ENCODE data around the gene HK1. TPM values are rescaled to one million over a fixed set of nuclear protein-coding genes. Genes with fewer than 3 reads are reported as not detected.
"Not testable (repeated sequence)": the region's sequence is repeated elsewhere in the genome, so short reads cannot be mapped to it uniquely, and the experiment has no call there.

HK1 gene
- total RNA-seq, 1 donor from 2014 or later, result 219 TPM

GRCh38 chr10:69329721-69330178, 51.5 kb downstream of the HK1 start:
- peak overlapping the region; percentile 93 for H3K27ac ChIP-seq (replicated peaks)
- intact Hi-C loops (cut with micrococcal nuclease), result loop anchor here (10.0 kb wide), 1 partner anchor 45 kb away; no protein-coding TSS in a partner anchor
- no peak overlapping the region for H3K4me3 ChIP-seq
- DNase-seq, result no peak
- peaks cover 100% of the 10 kb centered on the region for H3K4me1 ChIP-seq
- no peaks in the 10 kb centered on the region for H3K9me3 ChIP-seq (replicated peaks)
- no peaks in the 10 kb centered on the region for H3K36me3 ChIP-seq
- H3K27me3 ChIP-seq (ENCODE audit: low read depth), result no peaks in the 10 kb centered on the region
- no peak for TF ChIP-seq CTCF (IDR thresholded peaks at IDR 0.05; ENCODE audit: borderline replicate concordance)

- no peaks in the 10 kb centered on the region for H3K27me3 ChIP-seq (ENCODE audit: low read depth)
- TF ChIP-seq CTCF (IDR thresholded peaks at IDR 0.05; ENCODE audit: borderline replicate concordance), result no peak
- intact Hi-C loops (cut with micrococcal nuclease), result no loop called here
- no peak overlapping the region for H3K4me3 ChIP-seq
- H3K4me1 ChIP-seq, result peaks cover 100% of the 10 kb centered on the region
- DNase-seq, result no peak
- no peaks in the 10 kb centered on the region for H3K9me3 ChIP-seq (replicated peaks)
- peak overlapping the region; percentile 93 for H3K27ac ChIP-seq (replicated peaks)
- H3K36me3 ChIP-seq, result no peaks in the 10 kb centered on the region
These were observed 52.9 kb downstream of the HK1 start for GRCh38 chr10:69331161-69331560.

GRCh38 chr10:69332278-69333010, 54.1 kb downstream of the HK1 start:
- Histone ChIP-seq H3K36me3 (no peaks in the 10 kb centered on the region), H3K27ac (replicated peaks) (peak overlapping the region; percentile 93), H3K27me3 (ENCODE audit: low read depth) (no peaks in the 10 kb centered on the region), H3K9me3 (replicated peaks) (no peaks in the 10 kb centered on the region), H3K4me1 (peaks cover 100% of the 10 kb centered on the region), H3K4me3 (peak overlapping the region; percentile 34)
- intact Hi-C loops (cut with micrococcal nuclease), result no loop called here
- DNase-seq, result no peak
- no peak for TF ChIP-seq CTCF (IDR thresholded peaks at IDR 0.05; ENCODE audit: borderline replicate concordance)

GRCh38 chr10:69333205-69333604, 54.9 kb downstream of the HK1 start:
- DNase-seq, result no peak
- Histone ChIP-seq H3K4me3 (peak overlapping the region; percentile 34), H3K36me3 (no peaks in the 10 kb centered on the region), H3K4me1 (peaks cover 100% of the 10 kb centered on the region), H3K9me3 (replicated peaks) (no peaks in the 10 kb centered on the region), H3K27ac (replicated peaks) (peak overlapping the region; percentile 93), H3K27me3 (ENCODE audit: low read depth) (no peaks in the 10 kb centered on the region)
- peak; percentile 58 for TF ChIP-seq CTCF (IDR thresholded peaks at IDR 0.05; ENCODE audit: borderline replicate concordance)
- intact Hi-C loops (cut with micrococcal nuclease), result no loop called here

- intact Hi-C loops (cut with micrococcal nuclease); H3K27me3 ChIP-seq (ENCODE audit: low read depth); H3K4me3 ChIP-seq; H3K9me3 ChIP-seq (replicated peaks); DNase-seq; H3K36me3 ChIP-seq: not testable (repeated sequence)
- H3K27ac ChIP-seq (replicated peaks), result peak overlapping the region; percentile 93
- H3K4me1 ChIP-seq, result peaks cover 100% of the 10 kb centered on the region
These were observed 55.6 kb downstream of the HK1 start for GRCh38 chr10:69333865-69334301.
